Sigmoid colon (tissue), 7 donors: ENCODE measurements around the gene BOLA1. TPM values are rescaled to one million over a fixed set of nuclear protein-coding genes. Genes with fewer than 3 reads are reported as not detected.
A peak's percentile ranks its signal among the peaks of the same experiment; 100 is the strongest.

Experiments used
- DNase-seq: peaks from one replicate; pipeline ENCODE4 v3.0.0-alpha.2; 2019
- H3K27ac ChIP-seq, 4 donors: fragments of 200-600 bp; sonication (generic); one replicate each; pipeline ENCODE4 v1.5.1; 2016 to 2019; ENCODE audit warnings: mild to moderate bottlenecking in 1 of 4
- H3K27me3 ChIP-seq, 3 donors: fragments of 200-600 bp; sonication (generic); one replicate each; pipeline ENCODE4 v1.5.1; 2019; ENCODE audit warnings: mild to moderate bottlenecking in 1 of 3
- H3K36me3 ChIP-seq, 4 donors: fragments of 200-600 bp; sonication (generic); one replicate each; pipeline ENCODE4 v1.5.1; 2016 to 2019
- H3K4me1 ChIP-seq, 4 donors: fragments of 200-600 bp; sonication (generic); one replicate each; pipeline ENCODE4 v1.5.1; 2017 to 2019
- H3K4me3 ChIP-seq, 4 donors: fragments of 200-600 bp; sonication (generic); one replicate each; pipeline ENCODE4 v1.5.1; 2017 to 2019; ENCODE audit warnings: mild to moderate bottlenecking in 2 of 4, moderate library complexity in 1 of 4
- H3K9me3 ChIP-seq, 4 donors: fragments of 200-600 bp in 3 of 4; sonication (generic) in 3 of 4; one replicate each; pipeline versions ENCODE4 v1.5.1 to v1.6.1; 2013 to 2019
- CTCF ChIP-seq, 4 experiments: fragments of 450-650 bp in 3 of 4; fragments of 200-600 bp in 1 of 4; IDR thresholded peaks; one replicate each; pipeline ENCODE4 v1.5.1; 2016 to 2019; ENCODE audit warnings: antibody characterized with exemption in 4 of 4, mild to moderate bottlenecking in 3 of 4, moderate library complexity in 2 of 4
- EP300 ChIP-seq, 4 donors: sonication (generic); formaldehyde crosslinking; IDR thresholded peaks; one replicate each; pipeline ENCODE4 v1.6.1; 2017; ENCODE audit warnings: antibody characterized with exemption in 4 of 4
- POLR2A ChIP-seq, 2 donors: fragments of 450-650 bp; IDR thresholded peaks; one replicate each; pipeline ENCODE4 v1.6.1; 2016; ENCODE audit warnings: antibody characterized with exemption in 2 of 2, mild to moderate bottlenecking in 2 of 2, moderate library complexity in 2 of 2
- POLR2AphosphoS5 ChIP-seq, 4 donors: sonication (generic); formaldehyde crosslinking; IDR thresholded peaks; one replicate each; pipeline ENCODE4 v1.6.1; 2017; ENCODE audit warnings: antibody characterized with exemption in 4 of 4
- WGBS, 2 donors: extraction: QIAGEN DNeasy Blood & Tissue Kit; methylation state at CpG; one replicate each; pipeline ENCODE4 v1.1.7; 2013; 5-methylcytosine and 5-hydroxymethylcytosine counted together
- intact Hi-C: fragments of 100-400 bp; cut with DNase I; formaldehyde crosslinking; loops from one replicate; pipeline ENCODE4 v1.15.1; 2023
- polyA plus RNA-seq, 3 donors: library from polyadenylated mRNA; stranded (reverse); fragments of 200-250 nt; gene quantifications; one replicate each; pipeline ENCODE4 v1.2.3, GENCODE V29; 2013
- total RNA-seq, 4 donors: library from RNA; depleted of rRNA; stranded (reverse); fragments of >200 nt; gene quantifications; one replicate each; pipeline ENCODE4 v1.1.0, GENCODE V29; 2016
- donor health status: healthy with polysubstance abuse.
- donor health status: Bipolar disorder and iron deficiency.
- donor health status: healthy.

The BOLA1 gene
- total and polyA plus RNA-seq, 7 donors = 19.2 to 61.4 (median 36.0) TPM

DNA sequence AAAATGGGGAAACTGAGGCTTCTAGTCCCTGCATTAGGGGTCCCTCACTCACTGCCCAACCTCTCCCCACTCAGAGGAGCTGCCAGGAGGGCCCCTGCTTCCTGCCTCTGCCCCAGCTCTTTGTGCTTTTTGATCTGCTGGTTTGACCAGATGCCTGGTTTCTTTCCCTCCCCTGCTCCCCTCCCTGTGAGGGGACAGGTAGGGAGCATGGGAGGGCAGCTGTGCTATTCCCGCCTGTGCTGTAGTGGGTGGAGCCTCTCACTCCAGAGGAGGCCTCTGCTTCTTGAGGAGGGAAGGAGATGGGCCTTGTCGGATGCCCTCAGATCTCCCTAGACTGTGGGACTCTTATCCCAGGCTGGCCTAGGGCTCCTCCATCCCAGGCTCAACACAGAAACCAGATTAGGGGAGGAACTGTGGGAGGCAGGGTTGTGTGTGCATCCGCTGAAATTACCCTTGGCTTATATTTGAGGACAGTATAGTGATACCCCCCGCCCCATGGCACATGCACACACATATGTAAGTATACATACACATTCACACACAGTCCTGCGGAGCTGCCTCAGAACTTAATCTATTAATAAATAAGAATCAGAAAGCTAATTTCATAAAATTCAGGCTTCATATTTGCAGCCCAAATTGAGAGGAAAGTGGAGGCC is 4.6 kb downstream of the BOLA1 start:
- Histone ChIP-seq H3K9me3 (no peaks in the 10 kb centered on the region), H3K36me3 (peaks cover 0 to 19% (median 0%) of the 10 kb centered on the region in 4 donors), H3K4me3 (no peak overlapping the region), H3K4me1 (peaks cover 0 to 15% (median 9%) of the 10 kb centered on the region in 4 donors), H3K27ac (no peak overlapping the region), H3K27me3 (no peaks in the 10 kb centered on the region)
- WGBS, 2 donors = 81 to 82% methylated on average over 5 of the region's 5 CpGs
- no peak for TF ChIP-seq POLR2AphosphoS5 (IDR thresholded peaks at IDR 0.05)
- TF ChIP-seq CTCF (IDR thresholded peaks at IDR 0.05) = no peak
- no peak for TF ChIP-seq POLR2A (IDR thresholded peaks at IDR 0.05)
- TF ChIP-seq EP300 (IDR thresholded peaks at IDR 0.05) = no peak
- no peak for DNase-seq
- intact Hi-C loops = no loop called here

- peaks cover 0 to 24% (median 0%) of the 10 kb centered on the region in 4 donors for H3K36me3 ChIP-seq
- no peak overlapping the region for H3K27ac ChIP-seq
- H3K27me3 ChIP-seq = no peaks in the 10 kb centered on the region
- TF ChIP-seq POLR2A (IDR thresholded peaks at IDR 0.05) (no peak), POLR2AphosphoS5 (IDR thresholded peaks at IDR 0.05) (no peak), CTCF (IDR thresholded peaks at IDR 0.05) (no peak), EP300 (IDR thresholded peaks at IDR 0.05) (no peak)
- intact Hi-C loops = no loop called here
- no peaks in the 10 kb centered on the region for H3K9me3 ChIP-seq
- WGBS, 2 donors = 62 to 85% methylated on average over 10 of the region's 10 CpGs
- no peaks in the 10 kb centered on the region for H3K4me1 ChIP-seq
- DNase-seq = peak; percentile 28
- no peak overlapping the region for H3K4me3 ChIP-seq
These were observed 7.3 kb downstream of the BOLA1 start for GRCh38 chr1:149906570-149907075.

DNA sequence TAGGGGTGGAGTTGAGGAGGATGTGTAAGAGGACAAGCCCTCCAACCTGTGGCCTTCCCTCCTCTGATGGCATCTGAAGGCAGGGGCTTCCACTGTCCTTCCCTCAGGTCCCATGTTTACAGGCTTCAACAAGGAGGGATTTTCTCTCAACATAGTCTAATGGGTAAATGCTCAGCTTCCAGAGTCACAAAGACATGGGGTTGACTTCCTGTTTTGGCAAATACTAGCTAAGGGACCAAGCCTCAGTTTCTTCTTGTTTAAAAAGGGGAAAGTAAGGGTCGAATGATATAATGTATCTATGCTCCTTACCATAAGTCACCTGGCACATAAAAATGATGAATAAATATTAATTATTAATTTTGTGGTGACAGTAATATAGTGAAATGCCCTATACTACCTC is 15.2 kb downstream of the BOLA1 start:
- no peaks in the 10 kb centered on the region for H3K27me3 ChIP-seq
- H3K4me1 ChIP-seq = peaks cover 0 to 19% (median 16%) of the 10 kb centered on the region in 4 donors
- no peak overlapping the region for H3K27ac ChIP-seq
- WGBS, 2 donors = 85 to 93% methylated on average over 1 of the region's 1 CpG
- no peaks in the 10 kb centered on the region for H3K9me3 ChIP-seq
- H3K36me3 ChIP-seq = peaks cover 0 to 4% (median 0%) of the 10 kb centered on the region in 4 donors
- TF ChIP-seq CTCF (IDR thresholded peaks at IDR 0.05) (no peak), POLR2AphosphoS5 (IDR thresholded peaks at IDR 0.05) (no peak), EP300 (IDR thresholded peaks at IDR 0.05) (no peak), POLR2A (IDR thresholded peaks at IDR 0.05) (no peak)
- no peak overlapping the region for H3K4me3 ChIP-seq
- intact Hi-C loops = no loop called here
- DNase-seq = no peak

- DNase-seq = no peak
- no peaks in the 10 kb centered on the region for H3K9me3 ChIP-seq
- WGBS, 2 donors = 81 to 86% methylated on average over 11 of the region's 11 CpGs
- H3K36me3 ChIP-seq = peaks cover 0 to 4% (median 0%) of the 10 kb centered on the region in 4 donors
- TF ChIP-seq EP300 (IDR thresholded peaks at IDR 0.05) (no peak), POLR2AphosphoS5 (IDR thresholded peaks at IDR 0.05) (no peak), POLR2A (IDR thresholded peaks at IDR 0.05) (no peak), CTCF (IDR thresholded peaks at IDR 0.05) (no peak)
- no peak overlapping the region for H3K4me3 ChIP-seq
- intact Hi-C loops = no loop called here
- no peak overlapping the region for H3K27ac ChIP-seq
- no peaks in the 10 kb centered on the region for H3K27me3 ChIP-seq
- H3K4me1 ChIP-seq = peaks cover 0 to 19% (median 16%) of the 10 kb centered on the region in 4 donors
These were observed 16.2 kb downstream of the BOLA1 start for GRCh38 chr1:149915429-149916192.
